ENCODE data around the gene ILF3. TPM values are rescaled to one million over a fixed set of nuclear protein-coding genes. Genes with fewer than 3 reads are reported as not detected.
A peak's percentile ranks its signal among the peaks of the same experiment; 100 is the strongest.

Gene ILF3
- total and polyA plus RNA-seq, 2 of the 13 experiments (the other 11 are each of a cell fraction or from before 2014, with no cell fraction given), result 120 to 173 TPM

DNA sequence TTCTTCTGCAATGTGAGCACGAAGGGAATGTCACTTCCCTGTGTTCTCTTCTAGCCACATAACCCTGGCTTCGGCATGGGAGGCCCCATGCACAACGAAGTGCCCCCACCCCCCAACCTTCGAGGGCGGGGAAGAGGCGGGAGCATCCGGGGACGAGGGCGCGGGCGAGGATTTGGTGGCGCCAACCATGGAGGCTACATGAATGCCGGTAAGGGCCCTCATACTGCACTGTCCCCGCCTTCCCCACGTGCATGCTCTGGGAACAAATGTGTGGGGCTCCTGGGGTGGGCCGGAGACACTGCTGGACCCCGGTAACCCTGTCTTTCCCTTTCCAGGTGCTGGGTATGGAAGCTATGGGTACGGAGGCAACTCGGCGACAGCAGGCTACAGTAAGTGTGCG lies 29.4 kb downstream of the ILF3 start:
- no peak for FAIRE-seq
- Histone ChIP-seq H3K27me3 (ENCODE audit: control insufficient read depth in 1 of 2, insufficient read depth in 2 of 2, low read length in 2 of 2) (no peaks in the 10 kb centered on the region; a peak in 1 of 5 replicates), H3K4me1 (ENCODE audit: insufficient read depth, low read length) (no peaks in the 10 kb centered on the region), H3K27ac (ENCODE audit: extremely low read length, insufficient read depth, low read length) (no peak overlapping the region), H3K4me2 (ENCODE audit: low read depth, low read length) (no peak overlapping the region), H4K20me1 (ENCODE audit: insufficient read depth, low read length) (peaks cover 4% of the 10 kb centered on the region; the same call in 1 of the 2 replicates), H2AFZ (ENCODE audit: low read length) (no peak overlapping the region), H3K9me3 (ENCODE audit: low read length) (no peaks in the 10 kb centered on the region), H3K4me3 (replicated peaks in 1 of 3; ENCODE audit: insufficient read depth in 1 of 3, low read depth in 2 of 3, low read length in 3 of 3) (no peak overlapping the region), H3K36me3 (replicated peaks in 1 of 2; ENCODE audit: control insufficient read depth in 1 of 2, insufficient read depth in 2 of 2, low read length in 2 of 2) (peaks cover 58 to 97% of the 10 kb centered on the region in 2 experiments), H3K9ac (ENCODE audit: insufficient read depth, low read depth, low read length) (no peak overlapping the region), H3K79me2 (ENCODE audit: insufficient read depth, low read length) (peaks cover 3% of the 10 kb centered on the region)
- intact Hi-C loops (cut with micrococcal nuclease; ENCODE audit: unreplicated experiment), result no loop called here
- ChIA-PET POLR2A (no interaction called here), CTCF (ENCODE audit: low intra/inter-chr PET ratio, low total read pairs) (no interaction called here)
- TF ChIP-seq ZNF605 (CRISPR knock-in tag; IDR thresholded peaks at IDR 0.05), result no peak
- TF ChIP-seq RBM22 (optimal IDR thresholded peaks at IDR 0.05; ENCODE audit: low read length), result peak; percentile 69
- peak; percentile 79 for TF ChIP-seq AGO2 (optimal IDR thresholded peaks at IDR 0.05; ENCODE audit: low read depth, low read length)
- TF ChIP-seq MTA3 (CRISPR knock-in tag; IDR thresholded peaks at IDR 0.05), result no peak
- 95% methylated on average over 19 of the region's 21 CpGs for WGBS (ENCODE audit: low lambda C conversion rate)
- in situ Hi-C loops (cut with HindIII; ENCODE audit: extremely low pct_ligation_motif_present, low pct_unique_long_range_greater_than_20kb), result no loop called here
- BruUV-seq (replicated peaks), result no TSS peak
- ATAC-seq, result no peak
- DNase-seq (ENCODE audit: low spot score), result no peak

DNA sequence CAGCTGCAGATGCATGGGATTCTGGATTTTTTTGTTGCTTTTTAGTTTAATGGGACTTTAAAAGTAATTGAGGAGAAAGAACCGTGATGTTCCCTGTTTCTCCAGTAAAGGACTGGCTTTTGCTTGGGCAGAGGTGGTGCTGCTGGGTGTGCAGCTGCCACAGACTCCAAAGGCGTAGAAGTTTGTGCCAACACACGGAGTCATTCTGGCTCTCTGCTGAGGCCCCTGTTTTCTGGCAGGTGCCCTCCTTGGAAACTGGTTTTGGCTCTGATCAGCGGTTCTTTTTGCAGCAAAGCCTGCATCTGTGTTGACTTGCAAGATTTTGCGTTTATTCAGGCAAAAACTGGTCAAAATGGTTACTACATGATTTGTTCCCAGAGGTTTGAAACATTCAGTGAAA lies 31.1 kb downstream of the ILF3 start:
- WGBS (ENCODE audit: low lambda C conversion rate), result 87% methylated on average over 5 of the region's 5 CpGs

More for the DNA sequence above, 31.1 kb downstream of the ILF3 start:
- FAIRE-seq, result no peak
- ChIA-PET POLR2A (no interaction called here), CTCF (ENCODE audit: low intra/inter-chr PET ratio, low total read pairs) (no interaction called here)
- Histone ChIP-seq H4K20me1 (ENCODE audit: insufficient read depth, low read length) (peaks cover 6% of the 10 kb centered on the region; the same call in 1 of the 2 replicates), H3K9me3 (ENCODE audit: low read length) (no peaks in the 10 kb centered on the region), H3K36me3 (replicated peaks in 1 of 2; ENCODE audit: control insufficient read depth in 1 of 2, insufficient read depth in 2 of 2, low read length in 2 of 2) (peaks cover 56 to 95% of the 10 kb centered on the region in 2 experiments), H3K4me1 (ENCODE audit: insufficient read depth, low read length) (no peaks in the 10 kb centered on the region), H3K27me3 (ENCODE audit: control insufficient read depth in 1 of 2, insufficient read depth in 2 of 2, low read length in 2 of 2) (no peaks in the 10 kb centered on the region), H3K79me2 (ENCODE audit: insufficient read depth, low read length) (no peaks in the 10 kb centered on the region), H3K9ac (ENCODE audit: insufficient read depth, low read depth, low read length) (no peak overlapping the region), H3K4me2 (ENCODE audit: low read depth, low read length) (no peak overlapping the region), H2AFZ (ENCODE audit: low read length) (no peak overlapping the region), H3K4me3 (replicated peaks in 1 of 3; ENCODE audit: insufficient read depth in 1 of 3, low read depth in 2 of 3, low read length in 3 of 3) (no peak overlapping the region), H3K27ac (ENCODE audit: extremely low read length, insufficient read depth, low read length) (no peak overlapping the region)
- ATAC-seq, result no peak
- no TSS peak for BruUV-seq (replicated peaks)
- in situ Hi-C loops (cut with HindIII; ENCODE audit: extremely low pct_ligation_motif_present, low pct_unique_long_range_greater_than_20kb), result no loop called here
- TF ChIP-seq IRX3 (CRISPR knock-in tag; IDR thresholded peaks at IDR 0.05; ENCODE audit: borderline replicate concordance, low read depth) (no peak), RBM22 (optimal IDR thresholded peaks at IDR 0.05; ENCODE audit: low read length) (peak; percentile 38), ZFP62 (CRISPR knock-in tag; IDR thresholded peaks at IDR 0.05) (no peak), ZNF614 (CRISPR knock-in tag; IDR thresholded peaks at IDR 0.05; ENCODE audit: borderline replicate concordance) (no peak)
- intact Hi-C loops (cut with micrococcal nuclease; ENCODE audit: unreplicated experiment), result no loop called here
- no peak for DNase-seq (ENCODE audit: low spot score)

All from HepG2 (cell line).